Upper lobe of right lung (tissue), 1 donor: ENCODE data around the gene PHPT1. TPM values are rescaled to one million over a fixed set of nuclear protein-coding genes. Genes with fewer than 3 reads are reported as not detected.
A peak's percentile ranks its signal among the peaks of the same experiment; 100 is the strongest.
"Not testable (repeated sequence)": the region's sequence is repeated elsewhere in the genome, so short reads cannot be mapped to it uniquely, and the experiment has no call there.

ENCODE experiments used
- ATAC-seq: fragments of 200-7000 bp; cut with Tn5 transposase; one replicate; pipeline ENCODE4 v1.9.1; 2020; ENCODE audit warnings: mild to moderate bottlenecking, moderate library complexity
- DNase-seq: peaks from one replicate; pipeline ENCODE4 v3.0.0-alpha.2; 2020
- H3K27ac ChIP-seq: fragments of 200-600 bp; one replicate; pipeline ENCODE4 v1.8.0; 2022
- H3K27me3 ChIP-seq: fragments of 200-600 bp; one replicate; pipeline ENCODE4 v1.8.0; 2022; ENCODE audit warnings: mild to moderate bottlenecking
- H3K36me3 ChIP-seq: fragments of 200-600 bp; one replicate; pipeline ENCODE4 v1.8.0; 2022
- H3K4me1 ChIP-seq: fragments of 200-600 bp; one replicate; pipeline ENCODE4 v1.8.0; 2022
- H3K4me3 ChIP-seq: fragments of 200-600 bp; one replicate; pipeline ENCODE4 v1.8.0; 2022; ENCODE audit warnings: mild to moderate bottlenecking
- H3K9me3 ChIP-seq: fragments of 200-600 bp; one replicate; pipeline ENCODE4 v1.8.0; 2022
- intact Hi-C: fragments of 100-400 bp; cut with DNase I; formaldehyde crosslinking; loops from one replicate; pipeline ENCODE4 v1.11.0; 2022
- total RNA-seq: library from RNA; stranded (reverse); fragmentation: NEBNext Ultra II Directional; extraction: Animal tissue kit (Norgen Biotek cat#: 25700); gene quantifications from one replicate; pipeline ENCODE4 v1.2.1, GENCODE V29; 2021
- TF ChIP-seq, protein P1 (sequence below): fragments of 200-600 bp; IDR thresholded peaks from one replicate; pipeline ENCODE4 v1.8.0; 2022; ENCODE audit warnings: antibody characterized with exemption
- donor health status: DM: no; HTN: yes; CAD: no; lungs with severe emphysema.

PHPT1 gene
- total RNA-seq, 1 donor from 2014 or later: 82.1 TPM

- H3K4me3 ChIP-seq, H3K9me3 ChIP-seq, intact Hi-C loops, H3K27ac ChIP-seq: not testable (repeated sequence)
- peaks cover 12% of the 10 kb centered on the region for H3K36me3 ChIP-seq
- H3K27me3 ChIP-seq: peaks cover 36% of the 10 kb centered on the region
- TF ChIP-seq, protein P1, sequence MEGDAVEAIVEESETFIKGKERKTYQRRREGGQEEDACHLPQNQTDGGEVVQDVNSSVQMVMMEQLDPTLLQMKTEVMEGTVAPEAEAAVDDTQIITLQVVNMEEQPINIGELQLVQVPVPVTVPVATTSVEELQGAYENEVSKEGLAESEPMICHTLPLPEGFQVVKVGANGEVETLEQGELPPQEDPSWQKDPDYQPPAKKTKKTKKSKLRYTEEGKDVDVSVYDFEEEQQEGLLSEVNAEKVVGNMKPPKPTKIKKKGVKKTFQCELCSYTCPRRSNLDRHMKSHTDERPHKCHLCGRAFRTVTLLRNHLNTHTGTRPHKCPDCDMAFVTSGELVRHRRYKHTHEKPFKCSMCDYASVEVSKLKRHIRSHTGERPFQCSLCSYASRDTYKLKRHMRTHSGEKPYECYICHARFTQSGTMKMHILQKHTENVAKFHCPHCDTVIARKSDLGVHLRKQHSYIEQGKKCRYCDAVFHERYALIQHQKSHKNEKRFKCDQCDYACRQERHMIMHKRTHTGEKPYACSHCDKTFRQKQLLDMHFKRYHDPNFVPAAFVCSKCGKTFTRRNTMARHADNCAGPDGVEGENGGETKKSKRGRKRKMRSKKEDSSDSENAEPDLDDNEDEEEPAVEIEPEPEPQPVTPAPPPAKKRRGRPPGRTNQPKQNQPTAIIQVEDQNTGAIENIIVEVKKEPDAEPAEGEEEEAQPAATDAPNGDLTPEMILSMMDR: peak; percentile 75
- peaks cover 33% of the 10 kb centered on the region for H3K4me1 ChIP-seq
- ATAC-seq (peak; percentile 1), DNase-seq (peak; percentile 80)
Measured at GRCh38 chr9:136843801-136844740, 5.1 kb upstream of the PHPT1 start.

DNA sequence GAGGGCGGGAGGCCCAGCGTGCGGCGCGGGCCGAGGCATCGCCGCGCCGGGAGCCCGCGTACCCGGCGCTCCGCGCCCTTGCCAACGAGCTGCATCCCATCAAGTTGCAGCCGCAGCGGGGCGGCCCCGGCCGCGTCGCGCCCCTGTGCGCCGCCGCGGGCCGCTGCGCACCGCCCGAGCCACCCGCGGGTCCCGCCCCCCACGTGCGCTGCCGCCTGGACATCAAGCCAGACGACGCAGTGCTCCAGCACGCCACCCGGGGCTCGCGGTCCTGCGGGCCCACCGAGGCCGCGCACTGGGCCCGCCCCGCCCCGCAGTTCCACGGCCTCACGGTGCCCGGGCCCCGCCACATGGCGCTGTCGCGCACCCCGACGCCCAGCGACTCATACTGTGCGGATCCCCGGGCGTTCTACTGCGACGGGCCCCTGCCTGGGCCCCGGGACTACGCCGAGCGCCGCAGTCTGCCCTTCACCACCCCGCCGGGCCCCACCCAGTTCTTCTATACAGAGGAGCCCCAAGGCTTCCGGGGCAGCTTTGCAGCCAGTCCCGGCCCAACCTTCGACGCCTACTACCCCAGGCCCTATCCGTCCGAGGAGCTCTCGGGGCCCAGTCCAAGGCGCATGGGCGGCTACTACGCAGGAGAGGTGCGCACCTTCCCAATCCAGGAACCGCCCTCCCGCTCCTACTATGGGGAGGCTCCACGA lies 4.3 kb upstream of the PHPT1 start:
- intact Hi-C loops: no loop called here
- ATAC-seq (no peak), DNase-seq (no peak)
- TF ChIP-seq, protein P1: no peak
- Histone ChIP-seq H3K4me1 (peaks cover 35% of the 10 kb centered on the region), H3K27me3 (peaks cover 36% of the 10 kb centered on the region), H3K27ac (no peak overlapping the region), H3K36me3 (peaks cover 4% of the 10 kb centered on the region), H3K9me3 (no peaks in the 10 kb centered on the region), H3K4me3 (no peak overlapping the region)

- intact Hi-C loops: no loop called here
- TF ChIP-seq, protein P1: no peak
- Histone ChIP-seq H3K36me3 (no peaks in the 10 kb centered on the region), H3K27me3 (peaks cover 36% of the 10 kb centered on the region), H3K27ac (no peak overlapping the region), H3K4me1 (peaks cover 43% of the 10 kb centered on the region), H3K4me3 (no peak overlapping the region), H3K9me3 (no peaks in the 10 kb centered on the region)
- ATAC-seq (no peak), DNase-seq (no peak)
Measured at GRCh38 chr9:136845465-136846260, 3.5 kb upstream of the PHPT1 start.

DNA sequence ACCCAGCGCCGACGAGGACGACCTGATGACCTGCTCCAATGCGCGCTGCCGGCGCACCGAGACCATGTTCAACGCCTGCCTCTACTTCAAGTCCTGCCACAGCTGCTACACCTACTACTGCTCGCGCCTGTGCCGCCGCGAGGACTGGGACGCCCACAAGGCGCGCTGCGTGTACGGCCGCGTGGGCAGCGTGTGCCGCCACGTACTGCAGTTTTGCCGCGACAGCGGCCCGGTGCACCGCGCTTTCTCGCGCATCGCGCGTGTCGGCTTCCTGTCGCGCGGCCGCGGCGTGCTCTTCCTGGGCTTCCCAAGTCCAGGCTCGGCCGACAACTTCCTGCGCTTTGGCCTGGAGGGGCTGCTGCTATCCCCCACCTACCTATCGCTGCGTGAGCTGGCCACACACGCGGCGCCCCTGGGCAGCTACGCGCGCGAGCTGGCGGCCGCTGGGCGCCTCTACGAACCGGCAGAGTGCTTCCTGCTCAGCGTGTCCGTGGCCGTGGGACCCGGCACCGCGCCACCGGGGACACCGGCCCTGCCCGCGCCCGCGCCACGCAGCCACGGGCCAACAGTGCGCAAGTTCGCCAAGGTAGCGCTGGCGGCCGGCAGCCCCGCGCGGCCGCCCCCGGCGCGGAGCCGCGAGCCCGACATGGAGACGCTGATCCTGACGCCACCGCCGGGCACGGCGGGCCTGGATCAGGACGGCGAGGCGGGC lies 2.7 kb upstream of the PHPT1 start:
- no peaks in the 10 kb centered on the region for H3K36me3 ChIP-seq
- TF ChIP-seq, protein P1: no peak
- peaks cover 36% of the 10 kb centered on the region for H3K27me3 ChIP-seq
- H3K4me3 ChIP-seq: peak overlapping the region; percentile 89
- no peak overlapping the region for H3K27ac ChIP-seq
- H3K9me3 ChIP-seq: no peaks in the 10 kb centered on the region
- peaks cover 43% of the 10 kb centered on the region for H3K4me1 ChIP-seq
- DNase-seq (no peak), ATAC-seq (no peak)
- intact Hi-C loops: no loop called here
